ENCODE data around the gene SKAP1.
"Not testable (repeated sequence)": the region's sequence is repeated elsewhere in the genome, so short reads cannot be mapped to it uniquely, and the experiment has no call there.

The SKAP1 gene

GRCh38 chr17:48451489-48451888, 21.5 kb upstream of the SKAP1 start:
- in situ Hi-C loops (cut with MboI; ENCODE audit: low sequenced_read_pairs): loop anchor here (10.0 kb wide), 1 partner anchor 107 kb away; no protein-coding TSS in a partner anchor

GRCh38 chr17:48449335-48449734, 19.3 kb upstream of the SKAP1 start:
- in situ Hi-C loops (cut with MboI; ENCODE audit: low sequenced_read_pairs): not testable (repeated sequence)

- in situ Hi-C loops (cut with MboI; ENCODE audit: low sequenced_read_pairs): no loop called here
Measured at GRCh38 chr17:48445248-48445620, 15.2 kb upstream of the SKAP1 start.

- in situ Hi-C loops (cut with MboI; ENCODE audit: low sequenced_read_pairs): no loop called here
Measured at GRCh38 chr17:48444516-48445247, 14.7 kb upstream of the SKAP1 start.

GRCh38 chr17:48443712-48444111, 13.7 kb upstream of the SKAP1 start:
- in situ Hi-C loops (cut with MboI; ENCODE audit: low sequenced_read_pairs): no loop called here

- in situ Hi-C loops (cut with MboI; ENCODE audit: low sequenced_read_pairs): no loop called here
Measured at GRCh38 chr17:48442819-48443218, 12.8 kb upstream of the SKAP1 start.

GRCh38 chr17:48441862-48442261, 11.8 kb upstream of the SKAP1 start:
- in situ Hi-C loops (cut with MboI; ENCODE audit: low sequenced_read_pairs): no loop called here

- in situ Hi-C loops (cut with MboI; ENCODE audit: low sequenced_read_pairs): no loop called here
Measured at GRCh38 chr17:48441231-48441711, 11.3 kb upstream of the SKAP1 start.

- in situ Hi-C loops (cut with MboI; ENCODE audit: low sequenced_read_pairs): no loop called here
Measured at GRCh38 chr17:48440669-48441068, 10.7 kb upstream of the SKAP1 start.

- in situ Hi-C loops (cut with MboI; ENCODE audit: low sequenced_read_pairs): no loop called here
Measured at GRCh38 chr17:48439875-48440505, 10.0 kb upstream of the SKAP1 start.

- in situ Hi-C loops (cut with MboI; ENCODE audit: low sequenced_read_pairs): no loop called here
Measured at GRCh38 chr17:48439110-48439850, 9.3 kb upstream of the SKAP1 start.

GRCh38 chr17:48438516-48439061, 8.6 kb upstream of the SKAP1 start:
- in situ Hi-C loops (cut with MboI; ENCODE audit: low sequenced_read_pairs): no loop called here

GRCh38 chr17:48433896-48434295, 3.9 kb upstream of the SKAP1 start:
- in situ Hi-C loops (cut with MboI; ENCODE audit: low sequenced_read_pairs): no loop called here

- in situ Hi-C loops (cut with MboI; ENCODE audit: low sequenced_read_pairs): no loop called here
Measured at GRCh38 chr17:48432820-48433775, 3.1 kb upstream of the SKAP1 start.

- in situ Hi-C loops (cut with MboI; ENCODE audit: low sequenced_read_pairs): no loop called here
Measured at GRCh38 chr17:48429156-48429555, 858 bp downstream of the SKAP1 start.

GRCh38 chr17:48427598-48427997, 2.4 kb downstream of the SKAP1 start:
- in situ Hi-C loops (cut with MboI; ENCODE audit: low sequenced_read_pairs): no loop called here

GRCh38 chr17:48426761-48427500, 3.1 kb downstream of the SKAP1 start:
- in situ Hi-C loops (cut with MboI; ENCODE audit: low sequenced_read_pairs): no loop called here

GRCh38 chr17:48426019-48426665, 3.9 kb downstream of the SKAP1 start:
- in situ Hi-C loops (cut with MboI; ENCODE audit: low sequenced_read_pairs): no loop called here

GRCh38 chr17:48422060-48422459, 8.0 kb downstream of the SKAP1 start:
- in situ Hi-C loops (cut with MboI; ENCODE audit: low sequenced_read_pairs): not testable (repeated sequence)

Data from HL-60/S4 treated with phorbol 12-myristate 13-acetate at 8.2 ng/mL for 4 days and 3 days (cell line).